MM.1S (cell line): ENCODE results near the gene DHCR7.

Experiments used
- CTCF ChIP-seq: fragments of 300-600 bp; sonication (generic); IDR thresholded peaks from 2 replicates; pipeline ENCODE4 v1.5.1; 2016; ENCODE audit warnings: antibody characterized with exemption, low read length, mixed read lengths
- EZH2 ChIP-seq: fragments of 300-600 bp; sonication (generic); optimal IDR thresholded peaks from 2 replicates; pipeline ENCODE3; 2017; ENCODE audit warnings: low read depth, mild to moderate bottlenecking, antibody characterized with exemption, low read length, mixed read lengths
- EZH2phosphoT487 ChIP-seq: fragments of 300-600 bp; sonication (generic); IDR thresholded peaks from 2 replicates; pipeline ENCODE4 v1.6.1; 2018; ENCODE audit warnings: antibody characterized with exemption, low read length

GRCh38 chr11:71463331-71464211, 15.4 kb upstream of the DHCR7 start:
- TF ChIP-seq CTCF (no peak), EZH2 (no peak), EZH2phosphoT487 (no peak)
